ENCODE measurements around the gene PPDPF.
"Not testable (repeated sequence)": the region's sequence is repeated elsewhere in the genome, so short reads cannot be mapped to it uniquely, and the experiment has no call there.

The PPDPF gene

GRCh38 chr20:63500902-63501817 is 19.4 kb upstream of the PPDPF start:
- DNase-seq (ENCODE audit: low spot score) = peak; percentile 57

GRCh38 chr20:63501818-63502670 is 18.5 kb upstream of the PPDPF start:
- peak; percentile 98 for DNase-seq (ENCODE audit: low spot score)

GRCh38 chr20:63502671-63503172 is 17.8 kb upstream of the PPDPF start:
- no peak for DNase-seq (ENCODE audit: low spot score)

- DNase-seq (ENCODE audit: low spot score) = no peak
Observed at GRCh38 chr20:63503524-63503923, 17.0 kb upstream of the PPDPF start.

- DNase-seq (ENCODE audit: low spot score) = no peak
Observed at GRCh38 chr20:63504642-63505041, 15.9 kb upstream of the PPDPF start.

GRCh38 chr20:63505281-63505680 is 15.3 kb upstream of the PPDPF start:
- no peak for DNase-seq (ENCODE audit: low spot score)

- no peak for DNase-seq (ENCODE audit: low spot score)
Observed at GRCh38 chr20:63505723-63506122, 14.8 kb upstream of the PPDPF start.

- DNase-seq (ENCODE audit: low spot score) = no peak
Observed at GRCh38 chr20:63507083-63507743, 13.4 kb upstream of the PPDPF start.

GRCh38 chr20:63508072-63508768 is 12.3 kb upstream of the PPDPF start:
- no peak for DNase-seq (ENCODE audit: low spot score)

- DNase-seq (ENCODE audit: low spot score) = no peak
Observed at GRCh38 chr20:63509088-63509564, 11.4 kb upstream of the PPDPF start.

- no peak for DNase-seq (ENCODE audit: low spot score)
Observed at GRCh38 chr20:63513207-63513606, 7.4 kb upstream of the PPDPF start.

- not testable (repeated sequence) for DNase-seq (ENCODE audit: low spot score)
Observed at GRCh38 chr20:63514520-63514919, 6.0 kb upstream of the PPDPF start.

- DNase-seq (ENCODE audit: low spot score) = no peak
Observed at GRCh38 chr20:63517376-63518309, 2.9 kb upstream of the PPDPF start.

GRCh38 chr20:63518351-63518861 is 2.2 kb upstream of the PPDPF start:
- no peak for DNase-seq (ENCODE audit: low spot score)

- DNase-seq (ENCODE audit: low spot score) = no peak
Observed at GRCh38 chr20:63518946-63519667, 1.5 kb upstream of the PPDPF start.

GRCh38 chr20:63519668-63520503 is 679 bp upstream of the PPDPF start:
- DNase-seq (ENCODE audit: low spot score) = no peak

- DNase-seq (ENCODE audit: low spot score) = no peak
Observed at GRCh38 chr20:63520934-63521601, 503 bp downstream of the PPDPF start.

- DNase-seq (ENCODE audit: low spot score) = no peak
Observed at GRCh38 chr20:63521602-63522001, 1.0 kb downstream of the PPDPF start.

Data from cerebellar cortex (tissue), 1 donor.